ENCODE measurements around the gene PDZD11. TPM values are rescaled to one million over a fixed set of nuclear protein-coding genes. Genes with fewer than 3 reads are reported as not detected.
"Not testable (repeated sequence)": the region's sequence is repeated elsewhere in the genome, so short reads cannot be mapped to it uniquely, and the experiment has no call there.

Gene PDZD11
- total RNA-seq, 2 experiments from 2014 or later: 23.3 to 27.4 TPM

- no peak overlapping the region for H3K27ac ChIP-seq (ENCODE audit: low read depth, low read length, poor library complexity, severe bottlenecking)
- ChIA-PET POLR2A (no interaction called here), CTCF (ENCODE audit: unreplicated experiment) (no interaction called here)
- H3K79me2 ChIP-seq (ENCODE audit: insufficient read depth, low read depth, low read length): no peaks in the 10 kb centered on the region
- DNase-seq (ENCODE audit: low spot score): no peak
- H3K9me2 ChIP-seq (ENCODE audit: insufficient read depth, low read length): no peaks in the 10 kb centered on the region
- H3K9me3 ChIP-seq (ENCODE audit: low read length): no peaks in the 10 kb centered on the region
- H3K36me3 ChIP-seq (ENCODE audit: insufficient read depth, low read length): no peaks in the 10 kb centered on the region
- no peaks in the 10 kb centered on the region for H3K4me1 ChIP-seq (ENCODE audit: insufficient read depth, low read length, poor library complexity, severe bottlenecking)
- no TSS peak for BruUV-seq (replicated peaks)
- intact Hi-C loops (cut with micrococcal nuclease; ENCODE audit: unreplicated experiment): no loop called here
- TF ChIP-seq, protein P1, sequence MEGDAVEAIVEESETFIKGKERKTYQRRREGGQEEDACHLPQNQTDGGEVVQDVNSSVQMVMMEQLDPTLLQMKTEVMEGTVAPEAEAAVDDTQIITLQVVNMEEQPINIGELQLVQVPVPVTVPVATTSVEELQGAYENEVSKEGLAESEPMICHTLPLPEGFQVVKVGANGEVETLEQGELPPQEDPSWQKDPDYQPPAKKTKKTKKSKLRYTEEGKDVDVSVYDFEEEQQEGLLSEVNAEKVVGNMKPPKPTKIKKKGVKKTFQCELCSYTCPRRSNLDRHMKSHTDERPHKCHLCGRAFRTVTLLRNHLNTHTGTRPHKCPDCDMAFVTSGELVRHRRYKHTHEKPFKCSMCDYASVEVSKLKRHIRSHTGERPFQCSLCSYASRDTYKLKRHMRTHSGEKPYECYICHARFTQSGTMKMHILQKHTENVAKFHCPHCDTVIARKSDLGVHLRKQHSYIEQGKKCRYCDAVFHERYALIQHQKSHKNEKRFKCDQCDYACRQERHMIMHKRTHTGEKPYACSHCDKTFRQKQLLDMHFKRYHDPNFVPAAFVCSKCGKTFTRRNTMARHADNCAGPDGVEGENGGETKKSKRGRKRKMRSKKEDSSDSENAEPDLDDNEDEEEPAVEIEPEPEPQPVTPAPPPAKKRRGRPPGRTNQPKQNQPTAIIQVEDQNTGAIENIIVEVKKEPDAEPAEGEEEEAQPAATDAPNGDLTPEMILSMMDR (conservative IDR thresholded peaks at IDR 0.05; ENCODE audit: low read length): no peak
- no peak for TF ChIP-seq EZH2phosphoT487 (IDR thresholded peaks at IDR 0.05; ENCODE audit: borderline replicate concordance, low read depth, low read length)
- no peaks in the 10 kb centered on the region for H4K20me1 ChIP-seq (ENCODE audit: insufficient read depth, low read length)
- no peak overlapping the region for H3K4me2 ChIP-seq (ENCODE audit: low read length)
- no peak overlapping the region for H3K4me3 ChIP-seq (ENCODE audit: low read depth, low read length, poor library complexity, severe bottlenecking)
- H2AFZ ChIP-seq (ENCODE audit: low read length): no peak overlapping the region
Observed at GRCh38 chrX:70252491-70252890, 37.2 kb downstream of the PDZD11 start.

DNA sequence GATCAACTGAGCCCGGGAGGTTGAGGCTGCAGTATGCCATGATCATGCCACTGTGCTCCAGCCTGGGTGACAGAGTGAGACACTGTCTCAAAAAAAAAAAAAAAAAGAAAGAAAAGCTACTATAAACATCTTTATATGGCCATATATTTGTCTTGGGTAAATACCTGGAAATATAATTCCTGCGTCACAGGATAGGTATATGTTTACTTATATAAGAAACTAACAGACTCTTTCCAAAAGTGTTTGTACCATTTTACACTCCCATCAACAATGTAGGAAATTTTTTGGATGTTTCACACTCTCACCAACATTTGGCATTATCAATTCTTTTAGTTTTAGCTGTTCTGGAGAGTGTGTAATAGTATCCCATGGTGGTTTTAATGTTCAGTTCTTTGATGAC lies 42.5 kb downstream of the PDZD11 start:
- BruUV-seq (replicated peaks): no TSS peak
- CTCF ChIA-PET (ENCODE audit: unreplicated experiment): no interaction called here
- intact Hi-C loops (cut with micrococcal nuclease; ENCODE audit: unreplicated experiment): no loop called here
- TF ChIP-seq, protein P1 (conservative IDR thresholded peaks at IDR 0.05; ENCODE audit: low read length): no peak
- TF ChIP-seq EZH2phosphoT487 (IDR thresholded peaks at IDR 0.05; ENCODE audit: borderline replicate concordance, low read depth, low read length): no peak
- no peaks in the 10 kb centered on the region for H4K20me1 ChIP-seq (ENCODE audit: insufficient read depth, low read length)
- POLR2A ChIA-PET: no interaction called here
- no peak overlapping the region for H3K4me3 ChIP-seq (ENCODE audit: low read depth, low read length, poor library complexity, severe bottlenecking)
- H3K4me2 ChIP-seq (ENCODE audit: low read length): no peak overlapping the region
- H3K79me2 ChIP-seq (ENCODE audit: insufficient read depth, low read depth, low read length): no peaks in the 10 kb centered on the region
- no peaks in the 10 kb centered on the region for H3K36me3 ChIP-seq (ENCODE audit: insufficient read depth, low read length)
- H3K9me2 ChIP-seq (ENCODE audit: insufficient read depth, low read length): no peaks in the 10 kb centered on the region
- no peaks in the 10 kb centered on the region for H3K9me3 ChIP-seq (ENCODE audit: low read length)
- H3K27ac ChIP-seq (ENCODE audit: low read depth, low read length, poor library complexity, severe bottlenecking): no peak overlapping the region
- H2AFZ ChIP-seq (ENCODE audit: low read length): no peak overlapping the region
- no peaks in the 10 kb centered on the region for H3K4me1 ChIP-seq (ENCODE audit: insufficient read depth, low read length, poor library complexity, severe bottlenecking)
- DNase-seq (ENCODE audit: low spot score): no peak

DNA sequence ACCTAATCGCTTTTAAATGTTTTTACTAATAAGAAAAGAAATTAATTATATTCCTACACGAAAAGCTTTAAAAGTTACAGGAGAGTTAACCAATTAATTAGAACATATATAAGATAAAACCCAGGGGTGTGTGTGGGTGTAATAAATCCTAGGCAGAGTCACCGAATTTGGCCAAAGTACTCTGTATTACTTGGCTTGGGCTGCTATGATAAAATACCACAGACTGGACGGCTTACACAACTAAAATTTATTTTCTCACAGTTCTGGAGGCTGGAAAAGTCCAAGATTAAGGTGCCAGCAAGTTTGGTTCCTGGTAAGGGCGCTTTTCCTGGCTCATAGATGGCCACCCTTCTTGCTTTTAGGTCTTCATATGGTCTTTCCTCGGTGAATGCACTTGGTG lies 44.8 kb downstream of the PDZD11 start:
- Histone ChIP-seq H3K9me2 (ENCODE audit: insufficient read depth, low read length) (no peaks in the 10 kb centered on the region), H3K4me2 (ENCODE audit: low read length) (no peak overlapping the region), H3K4me3 (ENCODE audit: low read depth, low read length, poor library complexity, severe bottlenecking) (no peak overlapping the region), H4K20me1 (ENCODE audit: insufficient read depth, low read length) (no peaks in the 10 kb centered on the region), H3K79me2 (ENCODE audit: insufficient read depth, low read depth, low read length) (no peaks in the 10 kb centered on the region), H3K27ac (ENCODE audit: low read depth, low read length, poor library complexity, severe bottlenecking) (no peak overlapping the region), H3K9me3 (ENCODE audit: low read length) (no peaks in the 10 kb centered on the region), H3K4me1 (ENCODE audit: insufficient read depth, low read length, poor library complexity, severe bottlenecking) (no peaks in the 10 kb centered on the region), H2AFZ (ENCODE audit: low read length) (no peak overlapping the region), H3K36me3 (ENCODE audit: insufficient read depth, low read length) (no peaks in the 10 kb centered on the region)
- no peak for TF ChIP-seq EZH2phosphoT487 (IDR thresholded peaks at IDR 0.05; ENCODE audit: borderline replicate concordance, low read depth, low read length)
- TF ChIP-seq, protein P1 (conservative IDR thresholded peaks at IDR 0.05; ENCODE audit: low read length): no peak
- POLR2A ChIA-PET: no interaction called here
- BruUV-seq (replicated peaks): no TSS peak
- intact Hi-C loops (cut with micrococcal nuclease; ENCODE audit: unreplicated experiment): no loop called here
- no peak for DNase-seq (ENCODE audit: low spot score)
- CTCF ChIA-PET (ENCODE audit: unreplicated experiment): no interaction called here

DNA sequence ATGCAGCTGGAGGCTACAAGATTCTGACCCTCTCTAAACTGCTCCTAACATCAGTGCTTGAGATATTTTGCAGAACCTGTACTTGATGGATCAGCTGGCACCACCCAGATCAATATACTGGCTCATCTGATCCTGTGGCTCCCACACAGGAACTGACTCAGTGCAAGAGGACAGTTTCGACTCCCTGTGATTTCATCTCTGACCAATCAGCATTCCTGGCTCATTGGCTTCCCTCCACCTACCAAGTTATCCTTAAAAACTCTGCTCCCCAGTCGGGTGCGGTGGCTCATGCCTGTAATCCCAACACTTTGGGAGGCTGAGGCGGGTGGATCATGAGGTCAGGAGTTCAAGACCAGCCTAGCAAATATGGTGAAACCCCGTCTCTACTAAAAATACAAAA lies 46.1 kb downstream of the PDZD11 start:
- H3K36me3 ChIP-seq (ENCODE audit: insufficient read depth, low read length); H4K20me1 ChIP-seq (ENCODE audit: insufficient read depth, low read length); H3K27ac ChIP-seq (ENCODE audit: low read depth, low read length, poor library complexity, severe bottlenecking); H3K79me2 ChIP-seq (ENCODE audit: insufficient read depth, low read depth, low read length); H3K4me1 ChIP-seq (ENCODE audit: insufficient read depth, low read length, poor library complexity, severe bottlenecking); H3K4me3 ChIP-seq (ENCODE audit: low read depth, low read length, poor library complexity, severe bottlenecking); POLR2A ChIA-PET; H3K9me2 ChIP-seq (ENCODE audit: insufficient read depth, low read length); H3K4me2 ChIP-seq (ENCODE audit: low read length); DNase-seq (ENCODE audit: low spot score); CTCF ChIA-PET (ENCODE audit: unreplicated experiment); H2AFZ ChIP-seq (ENCODE audit: low read length); BruUV-seq (replicated peaks); intact Hi-C loops (cut with micrococcal nuclease; ENCODE audit: unreplicated experiment); H3K9me3 ChIP-seq (ENCODE audit: low read length): not testable (repeated sequence)
